ENCODE results near the gene CWC22. TPM values are rescaled to one million over a fixed set of nuclear protein-coding genes. Genes with fewer than 3 reads are reported as not detected.
"Not testable (repeated sequence)": the region's sequence is repeated elsewhere in the genome, so short reads cannot be mapped to it uniquely, and the experiment has no call there.

The CWC22 gene
- 10 to 100 TPM; 33.5 to 42.1 (median 36.2) TPM for polyA plus RNA-seq (ENCODE audit: insufficient read length in 4 of 4)

- peak; percentile 87 to 99 (median 92) for DNase-seq (ENCODE audit: low read depth in 4 of 4, low spot score in 2 of 4)
Observed at GRCh38 chr2:180006781-180007579, at the start of gene CWC22. Gene CWC22 (minus strand): TSS chr2:180007297. CDS start chr2:179993341, 13,956 bp downstream.

- no peak for DNase-seq (ENCODE audit: low read depth in 4 of 4, low spot score in 2 of 4)
Observed at GRCh38 chr2:180056367-180057118, 49.4 kb upstream of the CWC22 start.

GRCh38 chr2:180054576-180054975, 47.5 kb upstream of the CWC22 start:
- not testable (repeated sequence) for DNase-seq (ENCODE audit: low read depth in 4 of 4, low spot score in 2 of 4)

- no peak for DNase-seq (ENCODE audit: low read depth in 4 of 4, low spot score in 2 of 4)
Observed at GRCh38 chr2:180050246-180050645, 43.1 kb upstream of the CWC22 start.

- no peak for DNase-seq (ENCODE audit: low read depth in 4 of 4, low spot score in 2 of 4)
Observed at GRCh38 chr2:180048251-180048650, 41.2 kb upstream of the CWC22 start.

- DNase-seq (ENCODE audit: low read depth in 4 of 4, low spot score in 2 of 4): no peak
Observed at GRCh38 chr2:180046776-180047175, 39.7 kb upstream of the CWC22 start.

GRCh38 chr2:180046202-180046601, 39.1 kb upstream of the CWC22 start:
- no peak for DNase-seq (ENCODE audit: low read depth in 4 of 4, low spot score in 2 of 4)

- DNase-seq (ENCODE audit: low read depth in 4 of 4, low spot score in 2 of 4): no peak
Observed at GRCh38 chr2:180040146-180040925, 33.2 kb upstream of the CWC22 start.

GRCh38 chr2:180038997-180039396, 31.9 kb upstream of the CWC22 start:
- DNase-seq (ENCODE audit: low read depth in 4 of 4, low spot score in 2 of 4): no peak

- peak; percentile 7 to 52 (median 27) for DNase-seq (ENCODE audit: low read depth in 4 of 4, low spot score in 2 of 4)
Observed at GRCh38 chr2:180033993-180034894, 27.1 kb upstream of the CWC22 start.

- no peak for DNase-seq (ENCODE audit: low read depth in 4 of 4, low spot score in 2 of 4)
Observed at GRCh38 chr2:180029575-180029974, 22.5 kb upstream of the CWC22 start.

GRCh38 chr2:180021850-180022249, 14.8 kb upstream of the CWC22 start:
- no peak for DNase-seq (ENCODE audit: low read depth in 4 of 4, low spot score in 2 of 4)

- no peak for DNase-seq (ENCODE audit: low read depth in 4 of 4, low spot score in 2 of 4)
Observed at GRCh38 chr2:180017784-180018183, 10.7 kb upstream of the CWC22 start.

- DNase-seq (ENCODE audit: low read depth in 4 of 4, low spot score in 2 of 4): no peak
Observed at GRCh38 chr2:180016937-180017336, 9.8 kb upstream of the CWC22 start.

GRCh38 chr2:180015951-180016709, 9.0 kb upstream of the CWC22 start:
- no peak for DNase-seq (ENCODE audit: low read depth in 4 of 4, low spot score in 2 of 4)

- DNase-seq (ENCODE audit: low read depth in 4 of 4, low spot score in 2 of 4): no peak
Observed at GRCh38 chr2:180012523-180012922, 5.4 kb upstream of the CWC22 start.

- no peak for DNase-seq (ENCODE audit: low read depth in 4 of 4, low spot score in 2 of 4)
Observed at GRCh38 chr2:180010701-180011100, 3.6 kb upstream of the CWC22 start.

- peak in 2 of 4 donors; percentile 1 to 8 for DNase-seq (ENCODE audit: low read depth in 4 of 4, low spot score in 2 of 4)
Observed at GRCh38 chr2:180006231-180006630, 866 bp downstream of the CWC22 start.

- DNase-seq (ENCODE audit: low read depth in 4 of 4, low spot score in 2 of 4): not testable (repeated sequence)
Observed at GRCh38 chr2:180005465-180005864, 1.6 kb downstream of the CWC22 start.

Measured in left renal cortex interstitium (tissue), 4 donors.